ENCODE measurements around the gene ATF3.

The ATF3 gene

GRCh38 chr1:212589446-212589845 lies 19.1 kb upstream of the ATF3 start:
- Histone ChIP-seq H3K36me3 (ENCODE audit: control insufficient read depth, insufficient read depth, low read length) (no peaks in the 10 kb centered on the region), H3K9me3 (ENCODE audit: control insufficient read depth, low read length) (no peaks in the 10 kb centered on the region), H3K4me3 (ENCODE audit: low read length) (no peak overlapping the region), H3K4me1 (ENCODE audit: control insufficient read depth, insufficient read depth, low read length) (no peaks in the 10 kb centered on the region), H3K9ac (ENCODE audit: low read length) (no peak overlapping the region), H3K27me3 (ENCODE audit: control insufficient read depth, insufficient read depth, low read length) (peaks cover 19% of the 10 kb centered on the region)

- H3K9ac ChIP-seq (ENCODE audit: low read length), result no peak overlapping the region
- no peaks in the 10 kb centered on the region for H3K36me3 ChIP-seq (ENCODE audit: control insufficient read depth, insufficient read depth, low read length)
- no peaks in the 10 kb centered on the region for H3K4me1 ChIP-seq (ENCODE audit: control insufficient read depth, insufficient read depth, low read length)
- no peaks in the 10 kb centered on the region for H3K9me3 ChIP-seq (ENCODE audit: control insufficient read depth, low read length)
- H3K4me3 ChIP-seq (ENCODE audit: low read length), result no peak overlapping the region
- peaks cover 11% of the 10 kb centered on the region for H3K27me3 ChIP-seq (ENCODE audit: control insufficient read depth, insufficient read depth, low read length)
Measured at GRCh38 chr1:212591922-212592321, 16.6 kb upstream of the ATF3 start.

- Histone ChIP-seq H3K4me1 (ENCODE audit: control insufficient read depth, insufficient read depth, low read length) (no peaks in the 10 kb centered on the region), H3K36me3 (ENCODE audit: control insufficient read depth, insufficient read depth, low read length) (no peaks in the 10 kb centered on the region), H3K9ac (ENCODE audit: low read length) (no peak overlapping the region), H3K27me3 (ENCODE audit: control insufficient read depth, insufficient read depth, low read length) (peaks cover 6% of the 10 kb centered on the region), H3K4me3 (ENCODE audit: low read length) (no peak overlapping the region), H3K9me3 (ENCODE audit: control insufficient read depth, low read length) (no peaks in the 10 kb centered on the region)
Measured at GRCh38 chr1:212593821-212594251, 14.7 kb upstream of the ATF3 start.

- Histone ChIP-seq H3K4me3 (ENCODE audit: low read length) (no peak overlapping the region), H3K36me3 (ENCODE audit: control insufficient read depth, insufficient read depth, low read length) (no peaks in the 10 kb centered on the region), H3K4me1 (ENCODE audit: control insufficient read depth, insufficient read depth, low read length) (no peaks in the 10 kb centered on the region), H3K9me3 (ENCODE audit: control insufficient read depth, low read length) (no peaks in the 10 kb centered on the region), H3K27me3 (ENCODE audit: control insufficient read depth, insufficient read depth, low read length) (peaks cover 6% of the 10 kb centered on the region), H3K9ac (ENCODE audit: low read length) (no peak overlapping the region)
Measured at GRCh38 chr1:212594640-212595039, 13.9 kb upstream of the ATF3 start.

GRCh38 chr1:212595229-212595628 lies 13.3 kb upstream of the ATF3 start:
- Histone ChIP-seq H3K36me3 (ENCODE audit: control insufficient read depth, insufficient read depth, low read length) (no peaks in the 10 kb centered on the region), H3K4me1 (ENCODE audit: control insufficient read depth, insufficient read depth, low read length) (no peaks in the 10 kb centered on the region), H3K4me3 (ENCODE audit: low read length) (no peak overlapping the region), H3K9me3 (ENCODE audit: control insufficient read depth, low read length) (no peaks in the 10 kb centered on the region), H3K27me3 (ENCODE audit: control insufficient read depth, insufficient read depth, low read length) (peaks cover 6% of the 10 kb centered on the region), H3K9ac (ENCODE audit: low read length) (no peak overlapping the region)

GRCh38 chr1:212595787-212596714 lies 12.5 kb upstream of the ATF3 start:
- H3K4me3 ChIP-seq (ENCODE audit: low read length), result no peak overlapping the region
- peaks cover 1% of the 10 kb centered on the region for H3K27me3 ChIP-seq (ENCODE audit: control insufficient read depth, insufficient read depth, low read length)
- no peaks in the 10 kb centered on the region for H3K4me1 ChIP-seq (ENCODE audit: control insufficient read depth, insufficient read depth, low read length)
- no peaks in the 10 kb centered on the region for H3K9me3 ChIP-seq (ENCODE audit: control insufficient read depth, low read length)
- H3K9ac ChIP-seq (ENCODE audit: low read length), result no peak overlapping the region
- H3K36me3 ChIP-seq (ENCODE audit: control insufficient read depth, insufficient read depth, low read length), result no peaks in the 10 kb centered on the region

GRCh38 chr1:212596798-212597197 lies 11.8 kb upstream of the ATF3 start:
- no peak overlapping the region for H3K4me3 ChIP-seq (ENCODE audit: low read length)
- H3K9me3 ChIP-seq (ENCODE audit: control insufficient read depth, low read length), result no peaks in the 10 kb centered on the region
- H3K27me3 ChIP-seq (ENCODE audit: control insufficient read depth, insufficient read depth, low read length), result no peaks in the 10 kb centered on the region
- H3K36me3 ChIP-seq (ENCODE audit: control insufficient read depth, insufficient read depth, low read length), result no peaks in the 10 kb centered on the region
- no peak overlapping the region for H3K9ac ChIP-seq (ENCODE audit: low read length)
- H3K4me1 ChIP-seq (ENCODE audit: control insufficient read depth, insufficient read depth, low read length), result no peaks in the 10 kb centered on the region

- Histone ChIP-seq H3K27me3 (ENCODE audit: control insufficient read depth, insufficient read depth, low read length) (no peaks in the 10 kb centered on the region), H3K9me3 (ENCODE audit: control insufficient read depth, low read length) (no peaks in the 10 kb centered on the region), H3K4me3 (ENCODE audit: low read length) (no peak overlapping the region), H3K9ac (ENCODE audit: low read length) (no peak overlapping the region), H3K4me1 (ENCODE audit: control insufficient read depth, insufficient read depth, low read length) (no peaks in the 10 kb centered on the region), H3K36me3 (ENCODE audit: control insufficient read depth, insufficient read depth, low read length) (no peaks in the 10 kb centered on the region)
Measured at GRCh38 chr1:212597487-212597886, 11.1 kb upstream of the ATF3 start.

- H3K9ac ChIP-seq (ENCODE audit: low read length), result no peak overlapping the region
- H3K27me3 ChIP-seq (ENCODE audit: control insufficient read depth, insufficient read depth, low read length), result peaks cover under 1% of the 10 kb centered on the region
- H3K36me3 ChIP-seq (ENCODE audit: control insufficient read depth, insufficient read depth, low read length), result no peaks in the 10 kb centered on the region
Measured at GRCh38 chr1:212600071-212600915, 8.3 kb upstream of the ATF3 start.

GRCh38 chr1:212600980-212601379 lies 7.6 kb upstream of the ATF3 start:
- Histone ChIP-seq H3K4me3 (ENCODE audit: low read length) (no peak overlapping the region), H3K36me3 (ENCODE audit: control insufficient read depth, insufficient read depth, low read length) (no peaks in the 10 kb centered on the region), H3K9ac (ENCODE audit: low read length) (no peak overlapping the region), H3K4me1 (ENCODE audit: control insufficient read depth, insufficient read depth, low read length) (peaks cover 8% of the 10 kb centered on the region), H3K9me3 (ENCODE audit: control insufficient read depth, low read length) (no peaks in the 10 kb centered on the region), H3K27me3 (ENCODE audit: control insufficient read depth, insufficient read depth, low read length) (peaks cover 8% of the 10 kb centered on the region)

More at GRCh38 chr1:212600071-212600915, 8.3 kb upstream of the ATF3 start:
- Histone ChIP-seq H3K9me3 (ENCODE audit: control insufficient read depth, low read length) (no peaks in the 10 kb centered on the region), H3K4me3 (ENCODE audit: low read length) (no peak overlapping the region), H3K4me1 (ENCODE audit: control insufficient read depth, insufficient read depth, low read length) (peaks cover 2% of the 10 kb centered on the region)

GRCh38 chr1:212601524-212601923 lies 7.0 kb upstream of the ATF3 start:
- Histone ChIP-seq H3K9me3 (ENCODE audit: control insufficient read depth, low read length) (no peaks in the 10 kb centered on the region), H3K4me3 (ENCODE audit: low read length) (no peak overlapping the region), H3K36me3 (ENCODE audit: control insufficient read depth, insufficient read depth, low read length) (no peaks in the 10 kb centered on the region), H3K9ac (ENCODE audit: low read length) (no peak overlapping the region), H3K4me1 (ENCODE audit: control insufficient read depth, insufficient read depth, low read length) (peaks cover 13% of the 10 kb centered on the region), H3K27me3 (ENCODE audit: control insufficient read depth, insufficient read depth, low read length) (peaks cover 9% of the 10 kb centered on the region)

All from mucosa of stomach (tissue), 1 donor.